ENCODE results near the gene MRPL10.

- no peak for TF ChIP-seq CTCF (IDR thresholded peaks at IDR 0.05; ENCODE audit: insufficient read depth, low read length, poor library complexity, severe bottlenecking)
- no peak for TF ChIP-seq EZH2phosphoT487 (conservative IDR thresholded peaks at IDR 0.05; ENCODE audit: low read length)
These were observed 16.0 kb downstream of the MRPL10 start for GRCh38 chr17:47815106-47815918.

Data from SU-DHL-6 (cell line).